Measurements from ENCODE around the gene ATP1A1.

The ATP1A1 gene

DNA sequence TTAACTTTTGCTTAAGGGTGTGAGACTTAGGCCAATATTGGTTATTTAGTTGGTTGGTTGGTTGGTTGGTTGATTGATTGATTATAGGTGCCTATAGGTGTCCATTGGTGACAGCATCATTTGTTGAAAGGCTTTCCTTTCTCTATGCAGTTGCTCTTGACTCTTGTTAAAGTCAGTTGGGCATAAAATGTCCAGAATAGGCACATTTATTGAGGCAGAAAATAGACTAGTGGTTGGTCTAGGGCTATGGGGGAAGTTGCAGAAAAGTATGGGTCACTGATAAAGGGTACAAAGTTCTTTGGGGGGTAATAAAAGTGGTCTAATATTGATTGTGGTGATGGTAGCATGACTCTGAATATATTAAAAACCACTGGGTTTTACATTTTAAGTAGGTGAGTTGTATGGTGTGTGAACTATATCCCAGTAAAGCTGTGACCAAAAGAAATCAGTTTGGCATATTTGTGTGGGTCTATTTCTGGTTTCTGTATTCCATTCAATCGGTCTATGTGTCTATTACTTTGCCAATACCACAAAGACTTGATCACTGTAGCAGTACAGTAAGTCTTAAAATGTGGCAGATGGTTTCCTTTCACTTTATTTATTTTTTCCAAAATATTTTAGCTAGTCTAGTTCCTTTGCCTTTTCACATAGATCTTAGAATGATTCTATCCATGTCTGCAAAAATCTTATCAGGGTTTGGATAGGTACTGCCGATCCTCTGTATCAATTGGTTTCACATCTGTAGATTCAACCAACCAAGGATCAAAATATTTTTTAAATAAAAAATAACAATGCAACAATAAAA lies 63.0 kb downstream of the ATP1A1 start:
- DNase-seq (ENCODE audit: low read depth in 2 of 2) = no peak

DNA sequence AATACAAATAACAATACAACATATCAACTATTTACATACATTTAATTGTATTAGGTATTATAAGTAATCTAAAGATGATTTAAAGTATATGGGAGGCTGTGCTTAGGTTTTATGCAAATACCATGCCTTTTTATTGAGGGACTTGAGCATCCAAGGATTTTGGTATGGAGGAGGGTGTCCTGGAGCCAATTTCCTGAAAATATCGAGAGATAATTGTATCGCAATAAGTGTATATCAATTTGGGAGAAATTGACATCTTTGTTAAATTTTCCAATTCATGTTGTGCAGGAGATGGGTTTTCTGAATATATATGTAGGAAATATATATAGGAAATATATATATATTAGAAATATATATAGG lies 63.5 kb downstream of the ATP1A1 start:
- DNase-seq (ENCODE audit: low read depth in 2 of 2) = no peak

DNA sequence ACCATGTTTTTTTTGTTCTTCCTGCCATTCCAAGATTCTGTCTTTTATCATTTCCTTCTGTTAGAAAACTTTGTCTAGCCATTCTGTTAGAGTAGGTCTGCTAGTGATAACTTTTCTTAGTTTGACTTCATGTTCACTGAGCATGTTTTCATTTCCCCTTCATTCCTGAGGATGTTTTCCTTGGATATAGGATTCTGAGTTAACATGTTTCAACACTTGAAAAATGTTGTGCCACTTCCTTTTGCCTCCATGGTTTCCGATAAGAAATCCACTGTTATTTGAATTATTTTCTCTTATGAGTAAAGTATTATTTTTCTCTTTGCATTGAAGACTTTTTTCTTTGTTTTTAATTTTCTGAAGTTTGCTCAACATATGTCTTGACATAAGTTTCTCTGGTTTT lies 66.7 kb downstream of the ATP1A1 start:
- no peak for DNase-seq (ENCODE audit: low read depth in 2 of 2)

DNA sequence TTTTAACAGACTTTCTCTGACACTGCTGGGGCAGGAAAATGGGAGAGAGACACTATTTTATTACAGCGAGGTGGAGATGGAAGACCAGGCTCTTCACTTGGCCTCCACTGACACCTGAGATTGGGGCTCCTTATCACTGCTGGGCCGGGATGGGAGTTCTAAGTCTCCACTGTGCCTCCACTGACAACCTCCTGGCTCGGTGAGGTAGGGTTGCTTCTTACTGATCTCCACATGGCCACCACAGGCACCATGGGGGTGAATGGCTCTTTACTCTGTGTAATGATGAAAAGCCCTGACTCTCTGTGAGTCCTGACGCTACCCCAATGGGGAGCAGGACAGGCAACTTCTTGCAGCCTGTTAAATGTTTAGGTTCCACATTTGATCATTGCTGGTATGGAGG lies 67.7 kb downstream of the ATP1A1 start:
- DNase-seq (ENCODE audit: low read depth in 2 of 2) = no peak

DNA sequence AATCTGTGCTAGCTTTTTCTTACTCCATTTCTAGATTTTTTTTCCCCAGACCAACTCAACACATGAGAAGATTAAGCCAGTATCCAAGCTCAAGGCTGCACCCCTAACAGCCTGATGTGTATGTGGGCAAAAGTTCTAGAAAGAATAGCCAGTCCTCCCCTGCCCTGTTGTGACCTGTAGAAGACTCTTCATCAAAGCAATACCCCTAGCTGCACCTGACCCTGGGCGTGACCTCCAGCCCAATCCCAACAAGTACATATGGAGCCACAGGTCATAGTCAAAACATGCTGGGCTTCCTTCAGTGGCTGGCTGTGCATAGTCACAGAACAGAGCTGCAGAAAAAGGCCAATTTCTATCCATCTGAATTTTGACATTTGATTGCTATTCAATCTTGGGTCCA lies 72.5 kb downstream of the ATP1A1 start:
- no peak for DNase-seq (ENCODE audit: low read depth in 2 of 2)

DNA sequence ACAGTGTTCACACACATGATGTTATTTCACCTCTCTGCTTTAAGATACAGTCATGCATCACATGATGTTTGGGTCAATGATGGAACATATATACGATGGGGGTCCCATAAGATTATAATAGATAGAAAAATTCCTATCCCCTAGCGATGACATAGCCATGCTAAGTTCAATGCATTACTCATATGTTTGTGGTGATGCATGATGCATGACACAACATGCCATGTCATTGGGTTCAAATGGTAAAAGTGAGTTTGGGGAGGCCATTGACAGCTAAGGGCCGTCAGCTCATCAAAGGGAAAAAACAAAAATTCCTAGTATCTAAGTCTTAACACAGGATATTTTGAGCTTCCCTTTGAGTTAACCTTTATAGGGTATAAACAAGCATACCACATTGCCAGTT lies 73.6 kb downstream of the ATP1A1 start:
- DNase-seq (ENCODE audit: low read depth in 2 of 2) = no peak

DNA sequence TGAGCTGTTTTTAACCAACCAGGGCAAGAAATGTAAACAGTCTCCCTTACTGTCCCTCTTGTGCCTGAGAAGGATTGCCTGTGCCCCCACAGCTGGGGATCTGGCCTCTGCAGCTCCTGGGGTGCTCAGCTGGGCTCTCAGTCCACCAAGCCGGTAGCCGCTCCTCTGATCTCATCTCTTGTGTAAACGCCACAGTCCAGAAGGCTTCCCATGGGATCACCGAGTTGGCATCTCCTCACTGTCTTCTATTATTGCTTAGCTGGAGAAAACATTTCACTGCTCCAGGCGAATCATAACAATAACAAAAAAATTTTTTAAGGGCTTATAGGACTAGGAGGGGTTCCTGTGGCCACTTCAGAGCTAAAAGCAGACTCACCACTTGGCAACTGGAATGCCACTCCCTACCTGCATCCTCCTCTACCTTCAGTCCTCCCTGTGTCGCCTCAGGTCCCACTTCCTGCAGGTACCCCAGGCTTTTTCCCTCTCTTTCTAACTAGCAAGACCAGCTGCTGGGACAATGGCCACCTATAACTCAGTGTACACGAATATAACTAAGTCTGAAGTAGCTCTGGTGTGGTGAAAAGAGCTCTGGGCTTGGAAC lies 75.8 kb downstream of the ATP1A1 start:
- DNase-seq (ENCODE audit: low read depth in 2 of 2) = no peak

DNA sequence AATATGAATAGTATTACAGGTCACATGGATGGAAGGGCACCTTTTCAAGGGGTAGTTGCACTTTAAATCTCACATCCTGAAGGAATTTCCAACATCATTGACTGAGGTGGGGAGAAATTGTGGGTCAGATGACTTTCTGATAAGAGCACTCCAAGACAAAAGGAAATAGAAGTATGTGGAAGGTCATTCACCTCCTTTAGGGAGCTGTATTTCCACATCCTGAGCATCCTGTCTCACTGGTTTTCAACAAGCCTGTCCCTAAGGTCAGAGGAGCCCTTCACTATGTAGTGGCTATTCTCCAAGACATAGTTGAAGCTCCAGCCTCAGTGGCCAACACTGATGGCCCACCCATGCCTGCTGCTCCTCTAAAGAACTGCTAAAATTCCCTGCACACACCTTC lies 76.5 kb downstream of the ATP1A1 start:
- DNase-seq (ENCODE audit: low read depth in 2 of 2) = no peak

DNA sequence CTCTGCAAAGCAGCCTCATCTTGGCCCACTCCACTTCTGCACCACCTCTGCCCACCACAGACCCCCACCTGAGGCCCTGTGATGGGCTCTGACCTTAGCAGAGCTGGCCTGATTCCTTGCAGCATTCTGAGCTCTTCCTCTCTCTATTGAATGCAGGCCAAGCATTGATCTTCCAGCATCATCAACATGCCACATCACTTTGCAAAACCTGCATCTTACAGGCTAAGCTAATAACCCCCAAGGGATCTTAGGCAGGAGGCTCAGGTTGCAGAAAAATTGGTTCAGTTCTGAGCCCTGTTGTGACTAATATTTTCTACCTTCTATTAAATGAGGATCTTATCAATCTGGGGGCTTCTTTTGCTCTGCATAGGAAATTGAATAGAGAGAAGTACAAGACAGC lies 78.7 kb downstream of the ATP1A1 start:
- no peak for DNase-seq (ENCODE audit: low read depth in 2 of 2)

DNA sequence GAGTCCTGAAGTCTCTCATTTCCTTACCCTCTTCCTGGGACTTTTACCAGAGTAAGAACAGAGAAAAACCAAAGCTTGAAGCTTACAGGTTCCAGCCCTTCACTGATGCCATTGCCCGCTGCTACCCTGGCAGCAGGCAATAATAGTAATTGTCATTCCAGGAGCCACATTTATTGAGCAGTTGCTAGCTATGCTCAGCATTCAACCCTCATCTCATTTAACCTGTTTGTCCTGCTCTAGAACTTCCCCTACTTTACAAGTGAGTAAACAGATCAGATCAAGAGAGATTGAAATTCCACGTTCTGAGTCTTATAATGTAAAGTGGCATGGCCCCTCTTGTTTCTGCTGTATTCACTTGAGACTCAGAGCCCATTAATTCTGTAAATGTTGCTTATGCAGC lies 80.4 kb downstream of the ATP1A1 start:
- DNase-seq (ENCODE audit: low read depth in 2 of 2) = no peak

DNA sequence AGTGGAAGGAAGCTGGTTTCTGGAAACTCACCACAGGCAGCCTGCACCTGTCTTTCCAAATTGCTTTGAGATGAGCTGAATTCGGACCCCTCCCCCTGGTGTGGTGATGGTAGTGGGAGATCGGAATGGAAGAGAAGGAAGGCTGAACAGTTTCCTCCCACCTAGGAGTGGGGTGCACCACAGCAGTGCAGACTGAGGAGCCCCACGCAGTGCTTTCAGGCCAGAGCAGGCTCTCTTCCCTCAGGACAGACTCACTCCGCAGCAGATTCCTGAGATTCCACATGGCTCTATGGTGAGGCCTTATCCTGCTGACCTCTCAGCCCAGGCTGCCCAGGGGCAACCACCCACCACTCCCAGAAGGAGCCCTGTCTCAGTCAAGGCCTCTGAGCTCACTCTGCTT lies 80.9 kb downstream of the ATP1A1 start:
- DNase-seq (ENCODE audit: low read depth in 2 of 2) = no peak

All from stimulated activated CD8-positive, alpha-beta memory T cell treated with anti-CD3 and anti-CD28 coated beads, Interleukin-2, amount 100 ng/mL, for 1 hour (primary cell).